Upper lobe of left lung (tissue), 4 donors: ENCODE data around the gene INPPL1.

Experiments
- CTCF ChIP-seq, 6 experiments: fragments of 450-650 bp in 4 of 6; fragments of 200-600 bp in 2 of 6; sonication (generic) in 2 of 6; IDR thresholded peaks; one replicate each; pipeline ENCODE4 v1.5.1; 2016 to 2019; ENCODE audit warnings: antibody characterized with exemption in 6 of 6
- POLR2AphosphoS5 ChIP-seq, 2 donors: sonication (generic); formaldehyde crosslinking; IDR thresholded peaks; one replicate each; pipeline ENCODE4 v1.5.1; 2017; ENCODE audit warnings: antibody characterized with exemption in 2 of 2

DNA sequence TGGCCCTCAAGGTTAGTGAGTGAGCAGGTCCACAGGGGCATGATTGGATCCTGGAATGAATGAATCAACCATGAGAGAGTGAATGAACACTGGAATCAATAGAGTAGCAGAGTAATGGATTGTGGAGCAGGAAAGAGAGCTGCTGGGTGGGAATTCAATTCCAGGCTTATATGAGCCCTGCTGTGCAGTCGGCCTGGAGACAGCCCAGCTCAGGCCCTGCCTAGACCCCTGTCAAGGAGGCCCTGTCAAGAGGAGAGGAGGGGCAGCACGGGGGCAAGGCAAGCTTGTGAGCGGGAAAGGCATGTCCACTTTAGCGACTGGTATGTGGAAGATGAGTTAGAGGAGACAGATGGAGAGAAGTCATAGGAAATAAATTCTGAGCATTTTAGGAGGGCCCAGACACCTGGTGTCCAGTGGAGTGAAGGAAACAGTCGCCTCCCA, 33.9 kb upstream of the INPPL1 start:
- TF ChIP-seq CTCF (IDR thresholded peaks at IDR 0.05) (no peak), POLR2AphosphoS5 (IDR thresholded peaks at IDR 0.05) (no peak)
